KMS-11 (cell line): Measurements from ENCODE around the gene KY.

ENCODE experiments used
- H2AFZ ChIP-seq: fragments of 200-600 bp; sonication (generic); 2 replicates; pipeline ENCODE4 v1.6.1; 2016; ENCODE audit warnings: antibody characterized with exemption, mixed run types, low read depth
- H3K27ac ChIP-seq: fragments of 200-600 bp; sonication (generic); 2 replicates; pipeline ENCODE4 v1.6.1; 2016; ENCODE audit warnings: mild to moderate bottlenecking, mixed run types
- H3K27me3 ChIP-seq: fragments of 200-600 bp; sonication (generic); 2 replicates; pipeline ENCODE4 v1.6.1; 2017; ENCODE audit warnings: mild to moderate bottlenecking, low read depth, mixed run types, moderate library complexity; ENCODE audit not compliant: insufficient read depth
- H3K36me3 ChIP-seq: fragments of 200-600 bp; sonication (generic); 2 replicates; pipeline ENCODE4 v1.6.1; 2017; ENCODE audit warnings: mild to moderate bottlenecking, mixed run types; ENCODE audit not compliant: insufficient read depth
- H3K4me1 ChIP-seq: fragments of 200-600 bp; sonication (generic); 2 replicates; pipeline ENCODE4 v1.6.1; 2016; ENCODE audit warnings: mild to moderate bottlenecking, low read depth, mixed run types; ENCODE audit not compliant: poor library complexity, severe bottlenecking
- H3K4me2 ChIP-seq: fragments of 200-600 bp; sonication (generic); 2 replicates; pipeline ENCODE4 v1.7.0; 2016; ENCODE audit warnings: mild to moderate bottlenecking, mixed run types
- H3K4me3 ChIP-seq: fragments of 200-600 bp; sonication (generic); IDR thresholded peaks from 2 replicates; pipeline ENCODE4 v1.6.1; 2017; ENCODE audit warnings: low read depth, low read length, mixed read lengths; ENCODE audit not compliant: insufficient read depth
- H3K79me2 ChIP-seq: fragments of 200-600 bp; sonication (generic); 2 replicates; pipeline ENCODE4 v1.6.1; 2016; ENCODE audit warnings: low read depth, mixed run types; ENCODE audit not compliant: insufficient read depth
- H3K9ac ChIP-seq: fragments of 200-600 bp; sonication (generic); 2 replicates; pipeline ENCODE4 v1.6.1; 2016; ENCODE audit warnings: mild to moderate bottlenecking, mixed run types
- H4K20me1 ChIP-seq: fragments of 200-600 bp; sonication (generic); 2 replicates; pipeline ENCODE4 v1.6.1; 2016; ENCODE audit warnings: mild to moderate bottlenecking, mixed run types; ENCODE audit not compliant: insufficient read depth
- TF ChIP-seq, protein P1 (sequence below): fragments of 200-600 bp; sonication (generic); conservative IDR thresholded peaks from 2 replicates; pipeline ENCODE4 v1.6.1; 2017; ENCODE audit warnings: low read depth, mild to moderate bottlenecking, antibody characterized with exemption, low read length, moderate library complexity, mixed read lengths

The KY gene

GRCh38 chr3:134606033-134607025 is 44.5 kb downstream of the KY start:
- no peaks in the 10 kb centered on the region for H3K27me3 ChIP-seq
- no peaks in the 10 kb centered on the region for H4K20me1 ChIP-seq
- no peak overlapping the region for H2AFZ ChIP-seq
- H3K4me1 ChIP-seq: no peaks in the 10 kb centered on the region
- no peaks in the 10 kb centered on the region for H3K79me2 ChIP-seq
- no peak overlapping the region for H3K9ac ChIP-seq
- no peak overlapping the region for H3K4me3 ChIP-seq
- no peak overlapping the region for H3K27ac ChIP-seq
- no peak overlapping the region for H3K4me2 ChIP-seq
- TF ChIP-seq, protein P1, sequence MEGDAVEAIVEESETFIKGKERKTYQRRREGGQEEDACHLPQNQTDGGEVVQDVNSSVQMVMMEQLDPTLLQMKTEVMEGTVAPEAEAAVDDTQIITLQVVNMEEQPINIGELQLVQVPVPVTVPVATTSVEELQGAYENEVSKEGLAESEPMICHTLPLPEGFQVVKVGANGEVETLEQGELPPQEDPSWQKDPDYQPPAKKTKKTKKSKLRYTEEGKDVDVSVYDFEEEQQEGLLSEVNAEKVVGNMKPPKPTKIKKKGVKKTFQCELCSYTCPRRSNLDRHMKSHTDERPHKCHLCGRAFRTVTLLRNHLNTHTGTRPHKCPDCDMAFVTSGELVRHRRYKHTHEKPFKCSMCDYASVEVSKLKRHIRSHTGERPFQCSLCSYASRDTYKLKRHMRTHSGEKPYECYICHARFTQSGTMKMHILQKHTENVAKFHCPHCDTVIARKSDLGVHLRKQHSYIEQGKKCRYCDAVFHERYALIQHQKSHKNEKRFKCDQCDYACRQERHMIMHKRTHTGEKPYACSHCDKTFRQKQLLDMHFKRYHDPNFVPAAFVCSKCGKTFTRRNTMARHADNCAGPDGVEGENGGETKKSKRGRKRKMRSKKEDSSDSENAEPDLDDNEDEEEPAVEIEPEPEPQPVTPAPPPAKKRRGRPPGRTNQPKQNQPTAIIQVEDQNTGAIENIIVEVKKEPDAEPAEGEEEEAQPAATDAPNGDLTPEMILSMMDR: no peak
- H3K36me3 ChIP-seq: no peaks in the 10 kb centered on the region

DNA sequence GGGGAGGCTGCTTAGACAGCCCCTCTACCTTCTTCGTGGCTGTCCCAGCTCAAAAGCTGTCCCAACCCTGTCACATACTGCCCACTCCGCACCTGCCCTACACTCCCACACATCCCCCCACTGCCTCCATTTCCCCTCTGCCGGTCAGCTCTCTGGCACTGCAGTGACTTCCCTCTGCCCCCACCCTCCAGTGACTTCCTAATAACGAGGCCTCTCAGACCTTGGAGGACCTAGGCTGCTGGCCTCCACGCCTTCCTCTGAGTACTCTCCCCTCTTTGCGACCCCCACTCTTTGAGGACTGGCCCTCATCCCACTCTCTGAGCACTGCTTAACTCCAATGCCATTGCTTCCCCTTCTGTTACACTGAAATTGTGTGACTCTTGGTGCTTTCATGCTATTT is 45.3 kb downstream of the KY start:
- Histone ChIP-seq H3K9ac (no peak overlapping the region), H3K4me1 (peaks cover 2% of the 10 kb centered on the region), H3K79me2 (no peaks in the 10 kb centered on the region), H3K27ac (no peak overlapping the region), H3K4me3 (no peak overlapping the region), H3K4me2 (no peak overlapping the region), H4K20me1 (no peaks in the 10 kb centered on the region), H2AFZ (no peak overlapping the region), H3K27me3 (no peaks in the 10 kb centered on the region), H3K36me3 (no peaks in the 10 kb centered on the region)
- TF ChIP-seq, protein P1: no peak

DNA sequence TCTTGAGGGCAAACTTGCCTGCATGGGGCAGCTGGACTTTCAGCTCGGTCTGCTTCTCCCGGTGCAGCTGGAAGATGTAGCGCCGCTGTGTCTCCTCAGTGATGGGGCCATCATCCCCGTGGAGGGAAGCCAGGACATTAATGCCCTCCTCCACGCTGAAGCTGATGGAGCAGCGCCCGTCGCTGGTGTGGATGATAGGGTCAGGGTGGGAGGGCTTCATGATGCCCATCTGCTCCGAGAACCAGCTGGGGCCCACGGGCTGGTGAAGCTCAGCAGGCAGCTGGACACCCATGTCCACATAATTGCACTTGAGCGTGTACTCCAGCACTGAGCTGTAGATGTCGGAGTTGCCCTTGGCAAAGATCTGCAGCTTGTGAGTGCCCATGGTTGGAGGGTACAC is 46.9 kb downstream of the KY start:
- Histone ChIP-seq H3K27me3 (no peaks in the 10 kb centered on the region), H3K4me2 (no peak overlapping the region), H3K79me2 (no peaks in the 10 kb centered on the region), H3K4me3 (no peak overlapping the region), H3K36me3 (no peaks in the 10 kb centered on the region), H3K9ac (no peak overlapping the region), H3K4me1 (peaks cover 4% of the 10 kb centered on the region), H3K27ac (no peak overlapping the region), H2AFZ (no peak overlapping the region), H4K20me1 (no peaks in the 10 kb centered on the region)
- TF ChIP-seq, protein P1: no peak

GRCh38 chr3:134603480-134603879 is 47.3 kb downstream of the KY start:
- Histone ChIP-seq H3K27me3 (no peaks in the 10 kb centered on the region), H3K4me2 (no peak overlapping the region), H2AFZ (no peak overlapping the region), H3K27ac (no peak overlapping the region), H3K79me2 (no peaks in the 10 kb centered on the region), H3K9ac (no peak overlapping the region), H3K4me1 (peaks cover 4% of the 10 kb centered on the region), H3K4me3 (no peak overlapping the region), H3K36me3 (no peaks in the 10 kb centered on the region), H4K20me1 (no peaks in the 10 kb centered on the region)
- TF ChIP-seq, protein P1: no peak
